Neuronal stem cell (in vitro differentiated cells): ENCODE results near the gene DPH1. TPM values are rescaled to one million over a fixed set of nuclear protein-coding genes. Genes with fewer than 3 reads are reported as not detected.

Experiments
- DNase-seq: peaks from one replicate; pipeline ENCODE4 v3.0.0-alpha.2; 2013; ENCODE audit warnings: low spot score
- H2AFZ ChIP-seq: one replicate; pipeline ENCODE4 v1.6.1; 2013; ENCODE audit warnings: mild to moderate bottlenecking, low read length, inconsistent platforms
- H2AK5ac ChIP-seq: 2 replicates; pipeline ENCODE4 v1.6.1; 2013; ENCODE audit warnings: low read depth, mild to moderate bottlenecking, inconsistent platforms, low read length, moderate library complexity, mixed read lengths
- H2BK120ac ChIP-seq: 2 replicates; pipeline ENCODE4 v1.6.1; 2013; ENCODE audit warnings: low read depth, mild to moderate bottlenecking, inconsistent platforms, low read length, moderate library complexity, mixed read lengths
- H2BK12ac ChIP-seq: one replicate; pipeline ENCODE4 v1.6.1; 2013; ENCODE audit warnings: low read length, inconsistent platforms
- H2BK15ac ChIP-seq: 2 replicates; pipeline ENCODE4 v1.6.1; 2013; ENCODE audit warnings: mild to moderate bottlenecking, low read length, inconsistent platforms, mixed read lengths
- H2BK5ac ChIP-seq: one replicate; pipeline ENCODE4 v1.6.1; 2013; ENCODE audit warnings: inconsistent platforms, mild to moderate bottlenecking, low read length, moderate library complexity
- H3K14ac ChIP-seq: one replicate; pipeline ENCODE4 v1.6.1; 2013; ENCODE audit warnings: low read length, inconsistent platforms
- H3K18ac ChIP-seq: 2 replicates; pipeline ENCODE4 v1.6.1; 2013; ENCODE audit warnings: low read length, inconsistent platforms
- H3K23ac ChIP-seq: 2 replicates; pipeline ENCODE4 v1.6.1; 2013; ENCODE audit warnings: low read depth, mild to moderate bottlenecking, mixed read lengths, low read length, inconsistent platforms; ENCODE audit not compliant: poor library complexity
- H3K27ac ChIP-seq: replicated peaks from 3 replicates; pipeline ENCODE4 v1.5.1; 2013; ENCODE audit warnings: low read length, inconsistent platforms
- H3K27me3 ChIP-seq, 3 experiments: 2 replicates each; pipeline ENCODE4 v1.6.1; 2013; ENCODE audit warnings: low read length in 3 of 3, mild to moderate bottlenecking in 2 of 3, inconsistent platforms in 1 of 3, low read depth in 1 of 3, mixed read lengths in 1 of 3, moderate library complexity in 1 of 3; ENCODE audit not compliant: control insufficient read depth in 3 of 3, insufficient read depth in 3 of 3
- H3K36me3 ChIP-seq, 2 donors: replicated peaks in 1 of 2; 2 replicates each; pipeline ENCODE4 v1.6.1; 2013; ENCODE audit warnings: low read length in 2 of 2; ENCODE audit not compliant: control insufficient read depth in 2 of 2, insufficient read depth in 2 of 2
- H3K4ac ChIP-seq: 2 replicates; pipeline ENCODE4 v1.6.1; 2013; ENCODE audit warnings: inconsistent platforms, mild to moderate bottlenecking, low read length, moderate library complexity
- H3K4me1 ChIP-seq, 2 donors: 1 replicate in 1 of 2; 2 replicates in 1 of 2; pipeline ENCODE4 v1.6.1; 2013; ENCODE audit warnings: low read length in 2 of 2, low read depth in 1 of 2; ENCODE audit not compliant: control insufficient read depth in 2 of 2, insufficient read depth in 1 of 2
- H3K4me2 ChIP-seq: one replicate; pipeline ENCODE4 v1.6.1; 2013; ENCODE audit warnings: mild to moderate bottlenecking, low read length, inconsistent platforms; ENCODE audit not compliant: insufficient read depth, poor library complexity, severe bottlenecking
- H3K4me3 ChIP-seq, 2 donors: 2 replicates each; pipeline ENCODE4 v1.5.1; 2013; ENCODE audit warnings: low read length in 2 of 2, mild to moderate bottlenecking in 2 of 2, inconsistent platforms in 1 of 2, moderate library complexity in 1 of 2
- H3K79me1 ChIP-seq: one replicate; pipeline ENCODE4 v1.6.1; 2013; ENCODE audit warnings: low read depth, mild to moderate bottlenecking, inconsistent platforms, low read length, moderate library complexity
- H3K9ac ChIP-seq: one replicate; pipeline ENCODE4 v1.6.1; 2013; ENCODE audit warnings: mild to moderate bottlenecking, low read depth, low read length, inconsistent platforms; ENCODE audit not compliant: poor library complexity
- H3K9me3 ChIP-seq, 2 donors: replicated peaks in 1 of 2; 2 replicates each; pipeline versions ENCODE3 to v1.6.1; 2013; ENCODE audit warnings: low read length in 2 of 2, mild to moderate bottlenecking in 2 of 2, inconsistent platforms in 1 of 2, low read depth in 1 of 2, mixed read lengths in 1 of 2, moderate library complexity in 1 of 2; ENCODE audit not compliant: control insufficient read depth in 2 of 2, insufficient read depth in 1 of 2
- H4K8ac ChIP-seq: one replicate; pipeline ENCODE4 v1.6.1; 2013; ENCODE audit warnings: low read depth, mild to moderate bottlenecking, inconsistent platforms, low read length, moderate library complexity
- H4K91ac ChIP-seq: one replicate; pipeline ENCODE4 v1.6.1; 2013; ENCODE audit warnings: low read length, low read depth, mild to moderate bottlenecking, inconsistent platforms; ENCODE audit not compliant: poor library complexity
- WGBS, 2 donors: extraction: QIAGEN DNeasy Blood & Tissue Kit; methylation state at CpG; one replicate each; pipeline ENCODE4 v1.1.7; 2013; ENCODE audit warnings: missing lambda C conversion rate in 2 of 2, mixed read lengths in 1 of 2; ENCODE audit not compliant: insufficient read length in 2 of 2, insufficient replicate concordance in 1 of 2; ENCODE audit errors: extremely low coverage in 2 of 2; 5-methylcytosine and 5-hydroxymethylcytosine counted together
- small RNA-seq: library from polyadenylated mRNA; stranded (forward); fragments of <200 nt; extraction: miRNeasy Mini kit (QIAGEN cat#:217004); gene quantifications from one replicate; pipeline ENCODE3, GENCODE V24; 2013; ENCODE audit not compliant: insufficient read depth

Gene DPH1

DNA sequence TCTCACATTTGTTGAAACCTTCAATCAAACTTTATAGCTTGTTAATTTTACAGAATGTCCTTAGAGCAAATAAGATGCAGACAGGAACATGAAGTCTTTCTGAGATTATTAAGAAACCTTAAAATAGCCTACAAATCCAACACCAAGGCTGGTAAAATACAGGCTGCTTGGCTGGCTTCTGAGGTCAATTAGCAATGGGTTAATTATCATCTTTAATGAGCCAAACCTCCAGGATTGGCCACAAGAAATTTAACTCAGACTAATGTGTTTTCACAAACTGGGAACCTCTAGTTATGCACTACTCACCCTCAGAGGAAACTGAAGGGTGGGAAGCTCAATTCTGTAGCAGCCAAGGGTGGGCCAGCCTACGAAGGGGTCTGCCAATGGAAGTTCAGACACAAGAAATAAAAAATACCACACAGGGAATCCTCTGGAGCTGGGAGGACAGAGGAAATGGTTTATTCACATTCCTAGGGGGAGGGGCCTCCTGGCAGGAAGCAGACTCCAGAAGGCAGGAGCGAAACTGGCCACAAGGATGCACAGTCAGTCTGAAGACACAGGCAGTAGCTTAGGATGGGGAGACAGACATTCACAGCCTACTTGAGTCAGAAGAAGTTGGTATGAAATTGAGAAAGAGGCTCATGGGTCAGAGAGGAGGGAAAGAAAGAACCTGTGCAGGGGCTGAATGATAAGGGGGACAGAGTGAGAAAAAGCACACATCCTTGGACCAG is 61.0 kb downstream of the DPH1 start:
- H3K27ac ChIP-seq = no peak overlapping the region
- H3K4me3 ChIP-seq = no peak overlapping the region
- no CpG with 5 or more reads among the region's 2 CpGs for WGBS, 2 donors
- no peak overlapping the region for H3K23ac ChIP-seq
- no peak overlapping the region for H2AK5ac ChIP-seq
- no peak overlapping the region for H3K9ac ChIP-seq
- H2BK15ac ChIP-seq = no peak overlapping the region
- H3K14ac ChIP-seq = no peak overlapping the region
- no peak overlapping the region for H2BK12ac ChIP-seq
- DNase-seq = peak; percentile 30
- H3K4me2 ChIP-seq = no peak overlapping the region
- no peaks in the 10 kb centered on the region for H3K9me3 ChIP-seq
- no peak overlapping the region for H3K18ac ChIP-seq
- peaks cover 0 to 14% of the 10 kb centered on the region in 2 donors for H3K36me3 ChIP-seq
- H3K79me1 ChIP-seq = peaks cover 3% of the 10 kb centered on the region
- H2BK120ac ChIP-seq = no peak overlapping the region
- no peak overlapping the region for H4K8ac ChIP-seq
- no peaks in the 10 kb centered on the region for H3K27me3 ChIP-seq
- H3K4me1 ChIP-seq = peaks cover 8 to 9% of the 10 kb centered on the region in 2 donors
- no peak overlapping the region for H2BK5ac ChIP-seq
- no peak overlapping the region for H4K91ac ChIP-seq
- no peak overlapping the region for H3K4ac ChIP-seq
- no peak overlapping the region for H2AFZ ChIP-seq

DNA sequence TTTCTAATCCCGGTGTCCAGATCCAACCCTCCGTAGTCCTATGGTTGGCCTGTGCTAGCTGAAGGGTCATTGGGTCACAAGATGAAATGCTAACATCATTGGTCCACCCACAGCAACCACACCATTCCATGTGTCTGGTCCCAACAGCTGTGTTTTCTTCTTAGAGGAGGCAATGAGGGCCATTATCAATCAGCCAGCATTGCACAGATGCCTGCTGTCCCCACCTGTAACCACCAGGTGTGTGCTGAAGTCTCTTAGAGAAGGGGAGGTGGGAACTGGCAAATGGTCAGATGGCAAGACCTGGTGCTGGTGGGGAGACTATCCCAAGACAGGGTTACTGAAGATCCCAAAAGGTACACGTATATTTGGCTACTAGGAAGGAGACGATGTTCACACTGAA is 62.3 kb downstream of the DPH1 start:
- H2BK5ac ChIP-seq = no peak overlapping the region

DNA sequence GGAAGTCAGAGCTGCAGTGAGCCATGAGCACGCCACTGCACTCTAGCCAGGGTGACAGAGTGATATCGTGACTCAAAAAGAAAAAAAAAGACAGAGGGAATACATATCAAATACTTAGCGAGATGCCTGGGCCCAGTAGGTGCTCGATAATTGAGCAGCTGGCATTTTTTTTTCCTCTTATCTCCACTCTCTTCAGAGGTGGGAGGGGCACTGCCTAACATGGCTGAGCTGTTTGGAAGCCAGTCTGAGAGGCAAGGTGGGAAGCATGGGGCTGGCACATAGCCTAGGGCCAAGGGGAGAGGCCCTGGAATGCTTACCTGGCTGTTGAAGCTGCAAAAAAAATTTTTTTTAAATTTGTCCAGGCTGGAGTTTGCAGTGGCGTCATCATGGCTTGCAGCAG is 63.4 kb downstream of the DPH1 start:
- no peak overlapping the region for H2BK15ac ChIP-seq
- no peaks in the 10 kb centered on the region for H3K27me3 ChIP-seq
- DNase-seq = no peak
- no peak overlapping the region for H2BK12ac ChIP-seq
- H3K4me2 ChIP-seq = no peak overlapping the region
- peaks cover 0 to 7% of the 10 kb centered on the region in 2 donors for H3K36me3 ChIP-seq
- H2AK5ac ChIP-seq = no peak overlapping the region
- H3K9me3 ChIP-seq = no peaks in the 10 kb centered on the region
- H3K9ac ChIP-seq = no peak overlapping the region
- no peak overlapping the region for H2AFZ ChIP-seq
- peaks cover 6 to 11% of the 10 kb centered on the region in 2 donors for H3K4me1 ChIP-seq
- H3K14ac ChIP-seq = no peak overlapping the region
- no peak overlapping the region for H3K27ac ChIP-seq
- WGBS, 2 donors = no CpG with 5 or more reads among the region's 5 CpGs
- H3K18ac ChIP-seq = no peak overlapping the region
- H4K8ac ChIP-seq = no peak overlapping the region
- H3K23ac ChIP-seq = no peak overlapping the region
- H3K79me1 ChIP-seq = no peaks in the 10 kb centered on the region
- no peak overlapping the region for H3K4ac ChIP-seq
- no peak overlapping the region for H2BK5ac ChIP-seq
- H3K4me3 ChIP-seq = no peak overlapping the region
- H2BK120ac ChIP-seq = no peak overlapping the region
- H4K91ac ChIP-seq = no peak overlapping the region

More for the DNA sequence above, 62.3 kb downstream of the DPH1 start:
- Histone ChIP-seq H2AK5ac (no peak overlapping the region), H3K27me3 (no peaks in the 10 kb centered on the region), H3K79me1 (peaks cover 3% of the 10 kb centered on the region), H3K9me3 (no peaks in the 10 kb centered on the region), H3K9ac (no peak overlapping the region), H3K4me1 (peaks cover 8 to 11% of the 10 kb centered on the region in 2 donors), H4K91ac (no peak overlapping the region), H2BK15ac (no peak overlapping the region), H3K14ac (no peak overlapping the region), H3K4me2 (no peak overlapping the region), H3K4me3 (no peak overlapping the region), H2BK12ac (no peak overlapping the region), H2BK120ac (no peak overlapping the region), H4K8ac (no peak overlapping the region), H3K36me3 (peaks cover 0 to 14% of the 10 kb centered on the region in 2 donors), H2AFZ (no peak overlapping the region), H3K23ac (no peak overlapping the region), H3K4ac (no peak overlapping the region), H3K27ac (no peak overlapping the region), H3K18ac (no peak overlapping the region)
- WGBS, 2 donors = no CpG with 5 or more reads among the region's 4 CpGs
- DNase-seq = no peak

Small RNA genes within 50 kb of the gene (small RNA-seq; reads per million reads assigned to genes)
- gene AC090617.9 = not detected
- gene MIR132 = 183 reads per million, percentile 97 among the genes with 10 or more reads in this experiment
- 20.5 reads per million, percentile 80 among the genes with 10 or more reads in this experiment for gene MIR212
- gene OVCA2 = not detected
